Measurements from ENCODE around the gene LRRIQ4. TPM values are rescaled to one million over a fixed set of nuclear protein-coding genes. Genes with fewer than 3 reads are reported as not detected.

The LRRIQ4 gene
- total RNA-seq, 1 donor from 2014 or later, result 0.04 TPM

- no peaks in the 10 kb centered on the region for H3K27me3 ChIP-seq (ENCODE audit: control insufficient read depth, insufficient read depth, low read length)
- H3K4me3 ChIP-seq (ENCODE audit: low read depth, low read length), result no peak overlapping the region
- no peak for DNase-seq (ENCODE audit: low read depth)
- TF ChIP-seq CTCF (IDR thresholded peaks at IDR 0.05; ENCODE audit: insufficient read depth, low read length, poor library complexity, severe bottlenecking), result no peak
- no peaks in the 10 kb centered on the region for H3K36me3 ChIP-seq (ENCODE audit: control insufficient read depth, insufficient read depth, low read length)
These were observed 23.6 kb downstream of the LRRIQ4 start for GRCh38 chr3:169836078-169836941.

- no peaks in the 10 kb centered on the region for H3K27me3 ChIP-seq (ENCODE audit: control insufficient read depth, insufficient read depth, low read length)
- no peaks in the 10 kb centered on the region for H3K36me3 ChIP-seq (ENCODE audit: control insufficient read depth, insufficient read depth, low read length)
- no peak for DNase-seq (ENCODE audit: low read depth)
- H3K4me3 ChIP-seq (ENCODE audit: low read depth, low read length), result no peak overlapping the region
- no peak for TF ChIP-seq CTCF (IDR thresholded peaks at IDR 0.05; ENCODE audit: insufficient read depth, low read length, poor library complexity, severe bottlenecking)
These were observed 24.2 kb downstream of the LRRIQ4 start for GRCh38 chr3:169836942-169837275.

GRCh38 chr3:169838511-169839030, 25.9 kb downstream of the LRRIQ4 start:
- Histone ChIP-seq H3K27me3 (ENCODE audit: control insufficient read depth, insufficient read depth, low read length) (no peaks in the 10 kb centered on the region), H3K4me3 (ENCODE audit: low read depth, low read length) (no peak overlapping the region), H3K36me3 (ENCODE audit: control insufficient read depth, insufficient read depth, low read length) (no peaks in the 10 kb centered on the region)
- no peak for DNase-seq (ENCODE audit: low read depth)
- TF ChIP-seq CTCF (IDR thresholded peaks at IDR 0.05; ENCODE audit: insufficient read depth, low read length, poor library complexity, severe bottlenecking), result no peak

- no peak overlapping the region for H3K4me3 ChIP-seq (ENCODE audit: low read depth, low read length)
- TF ChIP-seq CTCF (IDR thresholded peaks at IDR 0.05; ENCODE audit: insufficient read depth, low read length, poor library complexity, severe bottlenecking), result no peak
- no peak for DNase-seq (ENCODE audit: low read depth)
- H3K27me3 ChIP-seq (ENCODE audit: control insufficient read depth, insufficient read depth, low read length), result no peaks in the 10 kb centered on the region
- H3K36me3 ChIP-seq (ENCODE audit: control insufficient read depth, insufficient read depth, low read length), result no peaks in the 10 kb centered on the region
These were observed 28.5 kb downstream of the LRRIQ4 start for GRCh38 chr3:169841171-169841570.

- Histone ChIP-seq H3K4me3 (ENCODE audit: low read depth, low read length) (no peak overlapping the region), H3K27me3 (ENCODE audit: control insufficient read depth, insufficient read depth, low read length) (no peaks in the 10 kb centered on the region), H3K36me3 (ENCODE audit: control insufficient read depth, insufficient read depth, low read length) (no peaks in the 10 kb centered on the region)
- no peak for DNase-seq (ENCODE audit: low read depth)
- no peak for TF ChIP-seq CTCF (IDR thresholded peaks at IDR 0.05; ENCODE audit: insufficient read depth, low read length, poor library complexity, severe bottlenecking)
These were observed 30.3 kb downstream of the LRRIQ4 start for GRCh38 chr3:169842960-169843359.
